Measurements from ENCODE around the gene TDRD7. TPM values are rescaled to one million over a fixed set of nuclear protein-coding genes. Genes with fewer than 3 reads are reported as not detected.
A peak's percentile ranks its signal among the peaks of the same experiment; 100 is the strongest.

TDRD7 gene
- total and polyA plus RNA-seq, 2 of the 13 experiments (the other 11 are each of a cell fraction or from before 2014, with no cell fraction given) = 9.8 to 15.5 TPM

- H4K20me1 ChIP-seq (ENCODE audit: insufficient read depth, low read length) = no peaks in the 10 kb centered on the region
- DNase-seq (ENCODE audit: low spot score) (no peak), FAIRE-seq (no peak), ATAC-seq (no peak)
- H3K9ac ChIP-seq (ENCODE audit: insufficient read depth, low read depth, low read length) = no peak overlapping the region
- H3K4me3 ChIP-seq (replicated peaks in 1 of 3; ENCODE audit: insufficient read depth in 1 of 3, low read depth in 2 of 3, low read length in 3 of 3) = no peak overlapping the region
- CTCF ChIA-PET (ENCODE audit: low intra/inter-chr PET ratio, low total read pairs) = no interaction called here
- 93% methylated on average over 3 of the region's 3 CpGs for WGBS (ENCODE audit: low lambda C conversion rate)
- H3K27me3 ChIP-seq (ENCODE audit: control insufficient read depth in 1 of 2, insufficient read depth in 2 of 2, low read length in 2 of 2) = no peaks in the 10 kb centered on the region
- POLR2A ChIA-PET = no interaction called here
- no peaks in the 10 kb centered on the region for H3K9me3 ChIP-seq (ENCODE audit: low read length)
- BruUV-seq (replicated peaks) = no TSS peak
- TF ChIP-seq MAFK (conservative IDR thresholded peaks at IDR 0.05 in 1 of 2, IDR thresholded peaks at IDR 0.05 in 1 of 2; ENCODE audit: low read length in 2 of 2) (peak; percentile 64 to 80), ZNF7 (CRISPR knock-in tag; IDR thresholded peaks at IDR 0.05) (no peak), MAFF (IDR thresholded peaks at IDR 0.05; ENCODE audit: low read depth, low read length) (peak; percentile 70), ZNF33B (CRISPR knock-in tag; IDR thresholded peaks at IDR 0.05) (no peak), ZNF550 (CRISPR knock-in tag; IDR thresholded peaks at IDR 0.05; ENCODE audit: borderline replicate concordance) (no peak)
- intact Hi-C loops (cut with micrococcal nuclease; ENCODE audit: unreplicated experiment) (no loop called here), in situ Hi-C loops (cut with HindIII; ENCODE audit: extremely low pct_ligation_motif_present, low pct_unique_long_range_greater_than_20kb) (loop anchor here (10.0 kb wide), 1 partner anchor 133 kb away; no protein-coding TSS in a partner anchor)
- peaks cover 4 to 7% of the 10 kb centered on the region in 2 experiments; a peak in 3 of 5 replicates for H3K36me3 ChIP-seq (replicated peaks in 1 of 2; ENCODE audit: control insufficient read depth in 1 of 2, insufficient read depth in 2 of 2, low read length in 2 of 2)
- H3K4me2 ChIP-seq (ENCODE audit: low read depth, low read length) = no peak overlapping the region
- H2AFZ ChIP-seq (ENCODE audit: low read length) = no peak overlapping the region
- H3K4me1 ChIP-seq (ENCODE audit: insufficient read depth, low read length) = no peaks in the 10 kb centered on the region
- no peaks in the 10 kb centered on the region for H3K79me2 ChIP-seq (ENCODE audit: insufficient read depth, low read length)
- no peak overlapping the region for H3K27ac ChIP-seq (ENCODE audit: extremely low read length, insufficient read depth, low read length)
Measured at GRCh38 chr9:97462159-97462558, 50.3 kb downstream of the TDRD7 start.

GRCh38 chr9:97462914-97463313 lies 51.0 kb downstream of the TDRD7 start:
- Histone ChIP-seq H3K79me2 (ENCODE audit: insufficient read depth, low read length) (no peaks in the 10 kb centered on the region), H3K9ac (ENCODE audit: insufficient read depth, low read depth, low read length) (no peak overlapping the region), H3K36me3 (replicated peaks in 1 of 2; ENCODE audit: control insufficient read depth in 1 of 2, insufficient read depth in 2 of 2, low read length in 2 of 2) (peaks cover 4 to 7% of the 10 kb centered on the region in 2 experiments; a peak in 3 of 5 replicates), H2AFZ (ENCODE audit: low read length) (no peak overlapping the region), H3K9me3 (ENCODE audit: low read length) (no peaks in the 10 kb centered on the region), H3K4me1 (ENCODE audit: insufficient read depth, low read length) (no peaks in the 10 kb centered on the region), H3K4me2 (ENCODE audit: low read depth, low read length) (no peak overlapping the region), H3K27me3 (ENCODE audit: control insufficient read depth in 1 of 2, insufficient read depth in 2 of 2, low read length in 2 of 2) (no peaks in the 10 kb centered on the region), H4K20me1 (ENCODE audit: insufficient read depth, low read length) (no peaks in the 10 kb centered on the region), H3K4me3 (replicated peaks in 1 of 3; ENCODE audit: insufficient read depth in 1 of 3, low read depth in 2 of 3, low read length in 3 of 3) (no peak overlapping the region), H3K27ac (ENCODE audit: extremely low read length, insufficient read depth, low read length) (no peak overlapping the region)
- FAIRE-seq = no peak
- POLR2A ChIA-PET = no interaction called here
- no CpG with 5 or more reads among the region's 1 CpG for WGBS (ENCODE audit: low lambda C conversion rate)
- CTCF ChIA-PET (ENCODE audit: low intra/inter-chr PET ratio, low total read pairs) = no interaction called here
- DNase-seq (ENCODE audit: low spot score) = no peak
- in situ Hi-C loops (cut with HindIII; ENCODE audit: extremely low pct_ligation_motif_present, low pct_unique_long_range_greater_than_20kb) = loop anchor here (10.0 kb wide), 1 partner anchor 132 kb away; no protein-coding TSS in a partner anchor
- BruUV-seq (replicated peaks) = no TSS peak
- intact Hi-C loops (cut with micrococcal nuclease; ENCODE audit: unreplicated experiment) = no loop called here
- ATAC-seq = no peak
- TF ChIP-seq RFXAP (CRISPR knock-in tag; IDR thresholded peaks at IDR 0.05; ENCODE audit: borderline replicate concordance) (no peak), REXO4 (CRISPR knock-in tag; IDR thresholded peaks at IDR 0.05; ENCODE audit: borderline replicate concordance) (no peak), ZNF407 (CRISPR knock-in tag; IDR thresholded peaks at IDR 0.05; ENCODE audit: not compliant biosample characterization) (no peak), E2F2 (CRISPR knock-in tag; IDR thresholded peaks at IDR 0.05; ENCODE audit: borderline replicate concordance) (no peak), BORCS8-MEF2B (CRISPR knock-in tag; IDR thresholded peaks at IDR 0.05) (no peak)

All from HepG2 (cell line).